ENCODE results near the gene ADAMTS17. TPM values are rescaled to one million over a fixed set of nuclear protein-coding genes. Genes with fewer than 3 reads are reported as not detected.

The ADAMTS17 gene
- total RNA-seq, 1 experiment from 2014 or later = 4.2 TPM

- TF ChIP-seq, protein P1, sequence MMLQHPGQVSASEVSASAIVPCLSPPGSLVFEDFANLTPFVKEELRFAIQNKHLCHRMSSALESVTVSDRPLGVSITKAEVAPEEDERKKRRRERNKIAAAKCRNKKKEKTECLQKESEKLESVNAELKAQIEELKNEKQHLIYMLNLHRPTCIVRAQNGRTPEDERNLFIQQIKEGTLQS (IDR thresholded peaks at IDR 0.05) = no peak
- TF ChIP-seq JUND (IDR thresholded peaks at IDR 0.05) (no peak), FOSL1 (IDR thresholded peaks at IDR 0.05; ENCODE audit: low read depth) (no peak), MAX (IDR thresholded peaks at IDR 0.05) (no peak), SIN3A (IDR thresholded peaks at IDR 0.05; ENCODE audit: low read depth) (no peak), ZFX (IDR thresholded peaks at IDR 0.05) (no peak), CEBPB (IDR thresholded peaks at IDR 0.05; ENCODE audit: low read depth) (no peak)
- Histone ChIP-seq H2AFZ (ENCODE audit: low read depth, low read length, poor library complexity, severe bottlenecking) (no peak overlapping the region), H3K4me3 (replicated peaks in 1 of 2; ENCODE audit: low read depth in 1 of 2, low read length in 2 of 2) (no peak overlapping the region), H3K9ac (ENCODE audit: low read length) (no peak overlapping the region), H3K9me2 (ENCODE audit: insufficient read depth) (no peaks in the 10 kb centered on the region), H4K20me1 (ENCODE audit: insufficient read depth) (no peaks in the 10 kb centered on the region), H3K27me3 (ENCODE audit: insufficient read depth, low read length) (no peaks in the 10 kb centered on the region), H3K4me2 (ENCODE audit: low read length) (no peak overlapping the region), H3K79me2 (ENCODE audit: insufficient read depth, low read length) (no peaks in the 10 kb centered on the region), H3K4me1 (ENCODE audit: control insufficient read depth in 1 of 2, insufficient read depth in 2 of 2, low read length in 2 of 2) (no peaks in the 10 kb centered on the region), H3K36me3 (ENCODE audit: control insufficient read depth in 1 of 2, insufficient read depth in 2 of 2, low read length in 2 of 2) (no peaks in the 10 kb centered on the region), H3K27ac (ENCODE audit: low read depth, low read length) (no peak overlapping the region), H3K9me3 (ENCODE audit: control insufficient read depth in 1 of 2, insufficient read depth in 1 of 2, low read depth in 1 of 2, low read length in 2 of 2) (no peaks in the 10 kb centered on the region)
- RAD21 ChIA-PET (ENCODE audit: low non-redundant PET in 1 of 2, low total read pairs in 2 of 2, uncharacterized antibody in 2 of 2, unreplicated experiment in 2 of 2) = no interaction called here
- POLR2A ChIA-PET = no interaction called here
- no TSS peak for BruUV-seq (replicated peaks)
- no peak for DNase-seq (ENCODE audit: low read depth, low spot score)
- CTCF ChIA-PET = no interaction called here
- intact Hi-C loops (cut with micrococcal nuclease) = no loop called here
- ATAC-seq = no peak
These were observed 115.7 kb downstream of the ADAMTS17 start for GRCh38 chr15:100226107-100226506.

DNA sequence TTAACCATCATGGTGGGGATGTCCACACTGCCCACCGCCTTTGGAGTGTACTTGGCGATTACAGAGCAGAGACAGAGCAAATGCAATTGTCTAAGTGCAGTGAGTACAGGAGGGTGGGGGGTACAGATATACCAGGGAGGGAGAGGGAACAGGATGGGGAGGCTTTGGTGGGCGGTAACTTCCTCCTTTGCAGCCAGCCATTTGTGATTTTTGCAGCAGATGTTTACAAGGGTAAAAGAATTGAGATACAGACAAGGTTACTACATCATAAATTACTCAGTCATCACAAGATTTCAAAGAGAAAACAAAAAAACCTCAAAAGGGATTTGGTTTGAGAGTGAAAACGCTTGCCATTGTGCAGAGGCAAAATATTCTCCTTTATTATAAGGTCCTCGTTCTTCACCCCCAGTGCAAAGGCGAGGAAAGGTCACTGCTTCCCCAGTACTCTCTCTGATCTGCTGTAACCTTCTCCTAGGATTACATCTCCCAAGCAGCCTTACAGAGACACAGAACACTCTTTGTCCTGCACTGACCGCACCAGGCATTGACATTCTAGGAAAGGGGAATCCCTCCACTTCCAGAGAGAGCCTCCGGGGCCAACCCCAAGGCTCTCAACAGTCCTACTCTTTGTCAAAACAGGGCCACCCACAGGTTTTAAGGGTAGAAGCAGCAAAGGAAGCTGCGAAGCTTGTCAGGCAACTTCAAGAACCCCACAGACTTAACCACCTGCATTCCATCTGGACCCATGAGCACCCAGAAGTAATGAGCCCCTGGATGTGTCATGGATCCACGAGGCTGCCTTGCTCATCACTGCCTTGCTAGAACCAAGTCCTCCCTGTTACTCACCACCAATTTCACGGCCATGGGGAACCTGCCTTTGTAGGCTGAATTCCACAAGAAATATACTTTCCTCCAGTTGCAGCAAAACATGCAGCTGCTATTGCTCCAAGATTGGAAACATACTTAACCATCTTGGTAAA lies 117.3 kb downstream of the ADAMTS17 start:
- ChIA-PET RAD21 (ENCODE audit: low non-redundant PET in 1 of 2, low total read pairs in 2 of 2, uncharacterized antibody in 2 of 2, unreplicated experiment in 2 of 2) (no interaction called here), CTCF (no interaction called here), POLR2A (no interaction called here)
- H3K9me2 ChIP-seq (ENCODE audit: insufficient read depth) = no peaks in the 10 kb centered on the region
- no peaks in the 10 kb centered on the region for H3K79me2 ChIP-seq (ENCODE audit: insufficient read depth, low read length)
- H3K9ac ChIP-seq (ENCODE audit: low read length) = no peak overlapping the region
- H3K27me3 ChIP-seq (ENCODE audit: insufficient read depth, low read length) = no peaks in the 10 kb centered on the region
- no peak overlapping the region for H3K4me3 ChIP-seq (replicated peaks in 1 of 2; ENCODE audit: low read depth in 1 of 2, low read length in 2 of 2)
- no peaks in the 10 kb centered on the region for H3K9me3 ChIP-seq (ENCODE audit: control insufficient read depth in 1 of 2, insufficient read depth in 1 of 2, low read depth in 1 of 2, low read length in 2 of 2)
- no peak overlapping the region for H3K4me2 ChIP-seq (ENCODE audit: low read length)
- no peaks in the 10 kb centered on the region for H3K36me3 ChIP-seq (ENCODE audit: control insufficient read depth in 1 of 2, insufficient read depth in 2 of 2, low read length in 2 of 2)
- H2AFZ ChIP-seq (ENCODE audit: low read depth, low read length, poor library complexity, severe bottlenecking) = no peak overlapping the region
- intact Hi-C loops (cut with micrococcal nuclease) = no loop called here
- H3K27ac ChIP-seq (ENCODE audit: low read depth, low read length) = no peak overlapping the region
- BruUV-seq (replicated peaks) = no TSS peak
- H4K20me1 ChIP-seq (ENCODE audit: insufficient read depth) = no peaks in the 10 kb centered on the region
- ATAC-seq (no peak), DNase-seq (ENCODE audit: low read depth, low spot score) (no peak)
- H3K4me1 ChIP-seq (ENCODE audit: control insufficient read depth in 1 of 2, insufficient read depth in 2 of 2, low read length in 2 of 2) = no peaks in the 10 kb centered on the region
- TF ChIP-seq, protein P1 (IDR thresholded peaks at IDR 0.05) = no peak
- TF ChIP-seq POLR2AphosphoS5 (IDR thresholded peaks at IDR 0.05; ENCODE audit: low read depth, low read length) (no peak), POLR2A (IDR thresholded peaks at IDR 0.05; ENCODE audit: borderline replicate concordance, extremely low read depth, insufficient read depth, insufficient read length) (no peak), EZH2phosphoT487 (IDR thresholded peaks at IDR 0.05; ENCODE audit: borderline replicate concordance) (no peak), YY1 (IDR thresholded peaks at IDR 0.05; ENCODE audit: extremely low read depth, insufficient replicate concordance, low read depth, low read length) (no peak), JUND (IDR thresholded peaks at IDR 0.05) (no peak), FOSL1 (IDR thresholded peaks at IDR 0.05; ENCODE audit: low read depth) (no peak), TCF7L2 (IDR thresholded peaks at IDR 0.05; ENCODE audit: borderline replicate concordance, extremely low read depth, insufficient read depth, insufficient read length) (no peak), SP1 (IDR thresholded peaks at IDR 0.05; ENCODE audit: low read depth) (no peak), SIN3A (IDR thresholded peaks at IDR 0.05; ENCODE audit: low read depth) (no peak), CEBPB (IDR thresholded peaks at IDR 0.05; ENCODE audit: low read depth) (no peak), MAX (IDR thresholded peaks at IDR 0.05) (no peak), EGR1 (IDR thresholded peaks at IDR 0.05; ENCODE audit: low read depth) (no peak), CBX3 (IDR thresholded peaks at IDR 0.05; ENCODE audit: low read depth) (no peak), ELF1 (IDR thresholded peaks at IDR 0.05; ENCODE audit: borderline replicate concordance, low read depth) (no peak), EZH2 (IDR thresholded peaks at IDR 0.05) (no peak), ZNF274 (IDR thresholded peaks at IDR 0.05; ENCODE audit: low read depth, low read length) (no peak), ZFX (IDR thresholded peaks at IDR 0.05) (no peak)

Measured in HCT116 (cell line).